GM20000 (cell line): ENCODE measurements around the gene SLC29A1.

Experiments used
- DNase-seq: peaks from one replicate; pipeline ENCODE4 v3.0.0; 2012; ENCODE audit warnings: low spot score
- CTCF ChIP-seq: IDR thresholded peaks from 2 replicates; pipeline ENCODE4 v1.5.1; 2012; ENCODE audit warnings: mild to moderate bottlenecking, control low read depth; ENCODE audit errors: extremely low read depth, missing control alignments

The SLC29A1 gene

GRCh38 chr6:44265007-44265721 is 41.8 kb downstream of the SLC29A1 start, which contains the start of gene NFKBIE:
Gene NFKBIE (minus strand): TSS chr6:44265551. CDS start chr6:44265346, 205 bp downstream.
- peak; percentile 96 for DNase-seq
- TF ChIP-seq CTCF, result peak; percentile 53

- DNase-seq, result no peak
- no peak for TF ChIP-seq CTCF
These were observed 42.4 kb downstream of the SLC29A1 start for GRCh38 chr6:44265722-44266233.

- DNase-seq, result peak; percentile 88
- no peak for TF ChIP-seq CTCF
These were observed 43.0 kb downstream of the SLC29A1 start for GRCh38 chr6:44266347-44266746.

- DNase-seq, result no peak
These were observed 43.9 kb downstream of the SLC29A1 start for GRCh38 chr6:44267252-44267651.

GRCh38 chr6:44268095-44268628 is 44.8 kb downstream of the SLC29A1 start:
- DNase-seq, result peak; percentile 80
- peak; percentile 93 for TF ChIP-seq CTCF

More at GRCh38 chr6:44267252-44267651, 43.9 kb downstream of the SLC29A1 start:
- no peak for TF ChIP-seq CTCF

- TF ChIP-seq CTCF, result no peak
- no peak for DNase-seq
These were observed 46.0 kb downstream of the SLC29A1 start for GRCh38 chr6:44269178-44269920.
